VCaP (cell line): ENCODE results near the gene TP53I3.
"Not testable (repeated sequence)": the region's sequence is repeated elsewhere in the genome, so short reads cannot be mapped to it uniquely, and the experiment has no call there.

Experiments
- H3K27ac ChIP-seq: fragments of 450-650 bp; 2 replicates; pipeline ENCODE4 v1.5.1; 2017
- TF ChIP-seq, protein P1 (sequence below): fragments of 450-650 bp; conservative IDR thresholded peaks from 2 replicates; pipeline ENCODE4 v1.5.1; 2017; ENCODE audit warnings: mild to moderate bottlenecking, moderate library complexity

The TP53I3 gene

DNA sequence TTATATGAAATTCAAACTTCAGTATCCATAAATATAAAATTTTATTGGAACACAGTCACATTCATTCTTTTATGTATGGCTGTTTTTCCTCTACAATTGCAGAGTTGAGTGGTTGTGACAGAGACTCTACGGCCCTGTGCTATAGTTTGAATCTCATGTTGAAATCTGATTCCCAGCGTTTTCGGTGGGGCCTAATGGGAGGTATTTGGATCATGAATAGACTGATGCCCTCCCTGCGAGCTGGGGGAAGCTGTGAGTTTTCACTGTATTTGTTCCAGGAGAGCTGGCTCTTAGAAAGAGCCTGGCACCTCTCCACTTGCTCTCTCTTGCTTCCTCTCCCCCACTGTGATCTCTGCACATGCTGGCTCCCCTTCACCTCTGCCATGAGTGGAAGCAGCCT, 36.8 kb upstream of the TP53I3 start:
- no peak overlapping the region for H3K27ac ChIP-seq
- TF ChIP-seq, protein P1, sequence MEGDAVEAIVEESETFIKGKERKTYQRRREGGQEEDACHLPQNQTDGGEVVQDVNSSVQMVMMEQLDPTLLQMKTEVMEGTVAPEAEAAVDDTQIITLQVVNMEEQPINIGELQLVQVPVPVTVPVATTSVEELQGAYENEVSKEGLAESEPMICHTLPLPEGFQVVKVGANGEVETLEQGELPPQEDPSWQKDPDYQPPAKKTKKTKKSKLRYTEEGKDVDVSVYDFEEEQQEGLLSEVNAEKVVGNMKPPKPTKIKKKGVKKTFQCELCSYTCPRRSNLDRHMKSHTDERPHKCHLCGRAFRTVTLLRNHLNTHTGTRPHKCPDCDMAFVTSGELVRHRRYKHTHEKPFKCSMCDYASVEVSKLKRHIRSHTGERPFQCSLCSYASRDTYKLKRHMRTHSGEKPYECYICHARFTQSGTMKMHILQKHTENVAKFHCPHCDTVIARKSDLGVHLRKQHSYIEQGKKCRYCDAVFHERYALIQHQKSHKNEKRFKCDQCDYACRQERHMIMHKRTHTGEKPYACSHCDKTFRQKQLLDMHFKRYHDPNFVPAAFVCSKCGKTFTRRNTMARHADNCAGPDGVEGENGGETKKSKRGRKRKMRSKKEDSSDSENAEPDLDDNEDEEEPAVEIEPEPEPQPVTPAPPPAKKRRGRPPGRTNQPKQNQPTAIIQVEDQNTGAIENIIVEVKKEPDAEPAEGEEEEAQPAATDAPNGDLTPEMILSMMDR, result no peak

- TF ChIP-seq, protein P1, result no peak
- no peak overlapping the region for H3K27ac ChIP-seq
Observed at GRCh38 chr2:24121066-24121465, 36.4 kb upstream of the TP53I3 start.

DNA sequence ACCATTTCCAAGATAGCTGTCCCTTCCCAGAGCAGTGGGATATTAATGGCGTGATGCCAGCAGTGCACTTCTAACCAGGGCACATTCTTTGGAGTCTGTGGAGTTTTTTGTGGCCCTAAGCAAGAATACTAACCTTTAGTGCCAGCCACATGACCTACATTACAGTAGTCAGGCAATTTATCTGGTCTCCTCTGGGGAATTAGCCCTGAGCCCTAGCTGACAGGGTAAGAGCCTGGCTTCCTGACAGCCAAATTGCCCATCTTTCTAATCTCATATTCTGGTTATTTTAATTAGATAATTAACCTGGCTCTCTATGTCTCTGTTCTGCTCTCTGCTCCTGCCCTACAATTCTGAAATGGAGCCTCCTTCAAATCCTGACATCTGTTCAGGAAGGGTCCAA, 33.3 kb upstream of the TP53I3 start:
- TF ChIP-seq, protein P1, result no peak
- H3K27ac ChIP-seq, result no peak overlapping the region

GRCh38 chr2:24115057-24115456, 30.4 kb upstream of the TP53I3 start:
- TF ChIP-seq, protein P1, result no peak

GRCh38 chr2:24111407-24111901, 26.8 kb upstream of the TP53I3 start:
- H3K27ac ChIP-seq, result no peak overlapping the region
- TF ChIP-seq, protein P1, result no peak

More at GRCh38 chr2:24115057-24115456, 30.4 kb upstream of the TP53I3 start:
- H3K27ac ChIP-seq, result no peak overlapping the region

GRCh38 chr2:24110660-24111303, 26.1 kb upstream of the TP53I3 start:
- H3K27ac ChIP-seq, result no peak overlapping the region
- TF ChIP-seq, protein P1, result no peak

GRCh38 chr2:24109431-24109830, 24.8 kb upstream of the TP53I3 start:
- not testable (repeated sequence) for H3K27ac ChIP-seq

GRCh38 chr2:24107336-24107735, 22.7 kb upstream of the TP53I3 start:
- H3K27ac ChIP-seq, result no peak overlapping the region
- TF ChIP-seq, protein P1, result no peak
